GM12878 (cell line): ENCODE results near the gene KIDINS220. TPM values are rescaled to one million over a fixed set of nuclear protein-coding genes. Genes with fewer than 3 reads are reported as not detected.

ENCODE experiments used
- BACH1 ChIP-seq: fragments of 450-650 bp; IDR thresholded peaks from 2 replicates; pipeline ENCODE4 v1.6.1; 2017; ENCODE audit warnings: mild to moderate bottlenecking, borderline replicate concordance
- BCL11A ChIP-seq: IDR thresholded peaks from 2 replicates; pipeline ENCODE4 v1.6.1; 2011; ENCODE audit warnings: low read depth, low read length
- CEBPB ChIP-seq, 2 experiments: fragments of 150-350 bp in 1 of 2; IDR thresholded peaks; 2 replicates each; pipeline ENCODE4 v1.6.1; 2012 to 2014; ENCODE audit warnings: low read depth in 2 of 2, low read length in 2 of 2, borderline replicate concordance in 1 of 2, inconsistent platforms in 1 of 2
- CHD2 ChIP-seq: IDR thresholded peaks from 2 replicates; pipeline ENCODE4 v1.6.1; 2011; ENCODE audit warnings: low read depth, low read length, improper control_type of control experiment, borderline replicate concordance
- CHD4 ChIP-seq: fragments of 200-600 bp; sonication (generic); IDR thresholded peaks from 2 replicates; pipeline ENCODE4 v1.6.1; 2016; ENCODE audit warnings: mild to moderate bottlenecking
- EED ChIP-seq: sonication (generic); IDR thresholded peaks from 2 replicates; pipeline ENCODE4 v1.6.1; 2016; ENCODE audit warnings: antibody characterized with exemption, low read depth
- MTA3 ChIP-seq: IDR thresholded peaks from 2 replicates; pipeline ENCODE4 v1.6.1; 2012; ENCODE audit warnings: low read length, inconsistent platforms, borderline replicate concordance
- MYC ChIP-seq: IDR thresholded peaks from 2 replicates; pipeline ENCODE4 v1.6.1; 2011; ENCODE audit warnings: mild to moderate bottlenecking, low read length, moderate library complexity, inconsistent platforms; ENCODE audit not compliant: insufficient read depth, insufficient replicate concordance, insufficient read length, severe bottlenecking
- NFYA ChIP-seq: IDR thresholded peaks from 2 replicates; pipeline ENCODE4 v1.6.1; 2011; ENCODE audit warnings: low read depth, mild to moderate bottlenecking, low read length, improper control_type of control experiment, borderline replicate concordance
- NR2C1 ChIP-seq: fragments of 450-650 bp; IDR thresholded peaks from 2 replicates; pipeline ENCODE4 v1.6.1; 2017; ENCODE audit warnings: antibody characterized with exemption, mild to moderate bottlenecking, moderate library complexity
- POLR2AphosphoS5 ChIP-seq: IDR thresholded peaks from 2 replicates; pipeline ENCODE4 v1.6.1; 2011; ENCODE audit warnings: mild to moderate bottlenecking, low read length, inconsistent platforms
- RAD21 ChIP-seq: IDR thresholded peaks from 2 replicates; pipeline ENCODE4 v1.6.1; 2011; ENCODE audit warnings: mild to moderate bottlenecking, low read depth, low read length, moderate library complexity; ENCODE audit not compliant: insufficient read depth
- RCOR1 ChIP-seq: conservative IDR thresholded peaks from 2 replicates; pipeline ENCODE4 v1.6.1; 2012; ENCODE audit warnings: low read depth, low read length, improper control_type of control experiment
- SIN3A ChIP-seq: IDR thresholded peaks from 2 replicates; pipeline ENCODE4 v1.6.1; 2012; ENCODE audit warnings: low read depth, low read length, improper control_type of control experiment
- ZBED1 ChIP-seq: IDR thresholded peaks from 2 replicates; pipeline ENCODE4 v1.6.1; 2016; ENCODE audit warnings: borderline replicate concordance
- polyA plus RNA-seq, 11 experiments: library from polyadenylated mRNA; depleted of rRNA in 4 of 11; unstranded in 6 of 11; stranded (reverse) in 5 of 11; fragments of >200 nt; fragmentation: Nextera tagmentation in 4 of 11; fragmentation: Illumina TruSeq in 1 of 11; extraction: Ambion mirVana in 4 of 11; extraction: Trizol in 1 of 11; gene quantifications; 1 replicate in 1 of 11; 2 replicates in 10 of 11; pipeline versions ENCODE4 v1.2.1 to v1.2.3, GENCODE V29; 2011 to 2016; ENCODE audit warnings: inconsistent platforms in 2 of 11, missing spikeins in 2 of 11, low read depth in 1 of 11
- total RNA-seq, 4 experiments: library from RNA; depleted of rRNA in 3 of 4; stranded (reverse); fragments of >200 nt in 3 of 4; fragmentation: Illumina TruSeq in 1 of 4; extraction: Trizol in 1 of 4; gene quantifications; 2 replicates each; pipeline versions ENCODE4 v1.2.1 to v1.2.3, GENCODE V29; 2013 to 2021
- TF ChIP-seq, protein P1 (sequence below): IDR thresholded peaks from 2 replicates; pipeline ENCODE4 v1.6.1; 2011; ENCODE audit warnings: mild to moderate bottlenecking, low read depth, low read length, moderate library complexity; ENCODE audit not compliant: insufficient replicate concordance
- TF ChIP-seq, protein P2 (sequence below): fragments of 150-350 bp; IDR thresholded peaks from 2 replicates; pipeline ENCODE4 v1.6.1; 2014; ENCODE audit warnings: mild to moderate bottlenecking, low read depth, low read length
- TF ChIP-seq, protein P3 (sequence below): IDR thresholded peaks from 2 replicates; pipeline ENCODE4 v1.6.1; 2012; ENCODE audit warnings: improper control_type of control experiment, low read depth, low read length; ENCODE audit not compliant: insufficient replicate concordance

Gene KIDINS220
- total and polyA plus RNA-seq, 10 of the 15 experiments (the other 5 are each of a cell fraction or from before 2014, with no cell fraction given), result 6.0 to 31.2 (median 16.0) TPM

DNA sequence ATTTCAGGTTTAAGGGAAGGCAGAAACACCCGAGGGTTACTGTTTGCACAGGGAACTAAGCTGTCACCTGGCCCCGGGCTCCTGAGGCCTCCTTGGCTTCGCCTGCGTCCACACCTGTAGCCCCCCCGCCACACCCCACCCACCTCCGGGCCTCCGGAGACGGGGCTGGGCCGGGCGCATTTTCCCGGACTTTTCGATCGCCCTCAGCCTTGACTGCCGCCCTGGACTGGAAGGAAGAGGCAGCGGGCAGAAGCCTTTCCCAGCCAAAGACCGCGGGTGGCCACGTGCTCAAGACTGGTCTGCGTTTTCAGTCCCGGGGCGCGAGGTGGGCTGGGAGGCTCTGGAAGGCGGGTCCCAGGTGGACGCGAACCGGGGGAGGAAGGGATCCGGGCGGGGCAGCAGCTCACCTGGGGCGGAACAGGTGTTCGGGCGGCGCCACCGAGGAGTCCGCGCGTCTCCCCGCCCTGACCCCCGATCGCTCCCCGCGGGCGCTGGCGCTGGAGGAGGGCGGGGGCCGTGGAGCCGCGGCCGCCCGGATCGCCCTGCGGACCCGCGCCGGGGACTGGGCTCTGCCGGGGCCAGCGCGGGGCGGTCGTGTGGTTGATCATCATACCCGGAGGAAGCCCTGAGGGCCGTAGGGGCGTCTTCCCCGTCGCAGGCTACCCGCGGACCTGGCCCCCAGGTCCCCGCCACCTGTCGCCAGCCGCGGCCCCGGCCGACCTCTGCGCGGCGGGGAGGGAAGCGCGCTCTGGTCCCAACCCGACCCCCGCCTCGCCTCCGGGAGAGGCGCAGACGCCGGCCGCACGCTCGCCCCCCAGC is 152.3 kb downstream of the KIDINS220 start (continued):
- TF ChIP-seq BCL11A (no peak), MTA3 (no peak), RAD21 (no peak), POLR2AphosphoS5 (peak; percentile 87), BACH1 (peak; percentile 86; the same call in 1 of the 2 replicates), MYC (peak; percentile 31), EED (no peak; the same call in 1 of the 2 replicates), ZBED1 (no peak), CHD4 (no peak), SIN3A (0 out of 2 replicates have a peak, but pooled peaks have one; percentile 23), CHD2 (no peak), NR2C1 (no peak), RCOR1 (0 out of 2 replicates have a peak, but pooled peaks have one; percentile 0), NFYA (no peak), CEBPB (IDR thresholded peaks at IDR 0.05; ENCODE audit: borderline replicate concordance in 1 of 2, low read depth in 2 of 2, low read length in 2 of 2) (no peak)
- TF ChIP-seq, protein P1, sequence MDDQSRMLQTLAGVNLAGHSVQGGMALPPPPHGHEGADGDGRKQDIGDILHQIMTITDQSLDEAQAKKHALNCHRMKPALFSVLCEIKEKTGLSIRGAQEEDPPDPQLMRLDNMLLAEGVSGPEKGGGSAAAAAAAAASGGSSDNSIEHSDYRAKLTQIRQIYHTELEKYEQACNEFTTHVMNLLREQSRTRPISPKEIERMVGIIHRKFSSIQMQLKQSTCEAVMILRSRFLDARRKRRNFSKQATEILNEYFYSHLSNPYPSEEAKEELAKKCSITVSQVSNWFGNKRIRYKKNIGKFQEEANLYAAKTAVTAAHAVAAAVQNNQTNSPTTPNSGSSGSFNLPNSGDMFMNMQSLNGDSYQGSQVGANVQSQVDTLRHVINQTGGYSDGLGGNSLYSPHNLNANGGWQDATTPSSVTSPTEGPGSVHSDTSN, result peak; percentile 38
- TF ChIP-seq, protein P2, sequence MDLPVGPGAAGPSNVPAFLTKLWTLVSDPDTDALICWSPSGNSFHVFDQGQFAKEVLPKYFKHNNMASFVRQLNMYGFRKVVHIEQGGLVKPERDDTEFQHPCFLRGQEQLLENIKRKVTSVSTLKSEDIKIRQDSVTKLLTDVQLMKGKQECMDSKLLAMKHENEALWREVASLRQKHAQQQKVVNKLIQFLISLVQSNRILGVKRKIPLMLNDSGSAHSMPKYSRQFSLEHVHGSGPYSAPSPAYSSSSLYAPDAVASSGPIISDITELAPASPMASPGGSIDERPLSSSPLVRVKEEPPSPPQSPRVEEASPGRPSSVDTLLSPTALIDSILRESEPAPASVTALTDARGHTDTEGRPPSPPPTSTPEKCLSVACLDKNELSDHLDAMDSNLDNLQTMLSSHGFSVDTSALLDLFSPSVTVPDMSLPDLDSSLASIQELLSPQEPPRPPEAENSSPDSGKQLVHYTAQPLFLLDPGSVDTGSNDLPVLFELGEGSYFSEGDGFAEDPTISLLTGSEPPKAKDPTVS, result no peak
- TF ChIP-seq, protein P3, sequence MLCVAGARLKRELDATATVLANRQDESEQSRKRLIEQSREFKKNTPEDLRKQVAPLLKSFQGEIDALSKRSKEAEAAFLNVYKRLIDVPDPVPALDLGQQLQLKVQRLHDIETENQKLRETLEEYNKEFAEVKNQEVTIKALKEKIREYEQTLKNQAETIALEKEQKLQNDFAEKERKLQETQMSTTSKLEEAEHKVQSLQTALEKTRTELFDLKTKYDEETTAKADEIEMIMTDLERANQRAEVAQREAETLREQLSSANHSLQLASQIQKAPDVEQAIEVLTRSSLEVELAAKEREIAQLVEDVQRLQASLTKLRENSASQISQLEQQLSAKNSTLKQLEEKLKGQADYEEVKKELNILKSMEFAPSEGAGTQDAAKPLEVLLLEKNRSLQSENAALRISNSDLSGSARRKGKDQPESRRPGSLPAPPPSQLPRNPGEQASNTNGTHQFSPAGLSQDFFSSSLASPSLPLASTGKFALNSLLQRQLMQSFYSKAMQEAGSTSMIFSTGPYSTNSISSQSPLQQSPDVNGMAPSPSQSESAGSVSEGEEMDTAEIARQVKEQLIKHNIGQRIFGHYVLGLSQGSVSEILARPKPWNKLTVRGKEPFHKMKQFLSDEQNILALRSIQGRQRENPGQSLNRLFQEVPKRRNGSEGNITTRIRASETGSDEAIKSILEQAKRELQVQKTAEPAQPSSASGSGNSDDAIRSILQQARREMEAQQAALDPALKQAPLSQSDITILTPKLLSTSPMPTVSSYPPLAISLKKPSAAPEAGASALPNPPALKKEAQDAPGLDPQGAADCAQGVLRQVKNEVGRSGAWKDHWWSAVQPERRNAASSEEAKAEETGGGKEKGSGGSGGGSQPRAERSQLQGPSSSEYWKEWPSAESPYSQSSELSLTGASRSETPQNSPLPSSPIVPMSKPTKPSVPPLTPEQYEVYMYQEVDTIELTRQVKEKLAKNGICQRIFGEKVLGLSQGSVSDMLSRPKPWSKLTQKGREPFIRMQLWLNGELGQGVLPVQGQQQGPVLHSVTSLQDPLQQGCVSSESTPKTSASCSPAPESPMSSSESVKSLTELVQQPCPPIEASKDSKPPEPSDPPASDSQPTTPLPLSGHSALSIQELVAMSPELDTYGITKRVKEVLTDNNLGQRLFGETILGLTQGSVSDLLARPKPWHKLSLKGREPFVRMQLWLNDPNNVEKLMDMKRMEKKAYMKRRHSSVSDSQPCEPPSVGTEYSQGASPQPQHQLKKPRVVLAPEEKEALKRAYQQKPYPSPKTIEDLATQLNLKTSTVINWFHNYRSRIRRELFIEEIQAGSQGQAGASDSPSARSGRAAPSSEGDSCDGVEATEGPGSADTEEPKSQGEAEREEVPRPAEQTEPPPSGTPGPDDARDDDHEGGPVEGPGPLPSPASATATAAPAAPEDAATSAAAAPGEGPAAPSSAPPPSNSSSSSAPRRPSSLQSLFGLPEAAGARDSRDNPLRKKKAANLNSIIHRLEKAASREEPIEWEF, result no peak
